Astrocyte (in vitro differentiated cells and primary cell): ENCODE results near the gene CBX7. TPM values are rescaled to one million over a fixed set of nuclear protein-coding genes. Genes with fewer than 3 reads are reported as not detected.
A peak's percentile ranks its signal among the peaks of the same experiment; 100 is the strongest.

Experiments
- DNase-seq: peaks from one replicate; pipeline ENCODE4 v3.0.0-alpha.2; 2010; ENCODE audit warnings: low read depth
- FAIRE-seq: peaks from 2 replicates; lab custom pipeline; 2011; peaks lifted over from hg19 to GRCh38; lab: Jason Lieb, UNC
- H2AFZ ChIP-seq: 2 replicates; pipeline ENCODE4 v1.6.0; 2012; ENCODE audit warnings: low read depth, low read length, inconsistent platforms
- H3K27ac ChIP-seq: 2 replicates; pipeline ENCODE4 v1.5.1; 2011; ENCODE audit warnings: low read depth, low read length, inconsistent platforms
- H3K27me3 ChIP-seq: 2 replicates; pipeline ENCODE4 v1.6.0; 2011; ENCODE audit warnings: low read length, inconsistent platforms; ENCODE audit not compliant: insufficient read depth
- H3K36me3 ChIP-seq: 2 replicates; pipeline ENCODE4 v1.5.1; 2011; ENCODE audit warnings: low read length, inconsistent platforms; ENCODE audit not compliant: insufficient read depth
- H3K4me1 ChIP-seq: 2 replicates; pipeline ENCODE4 v1.5.1; 2011; ENCODE audit warnings: low read length, inconsistent platforms; ENCODE audit not compliant: insufficient read depth
- H3K4me2 ChIP-seq: 2 replicates; pipeline ENCODE4 v1.6.0; 2012; ENCODE audit warnings: low read length, inconsistent platforms
- H3K4me3 ChIP-seq: 2 replicates; pipeline ENCODE4 v1.5.1; 2011; ENCODE audit warnings: low read depth, mild to moderate bottlenecking, low read length, inconsistent platforms; ENCODE audit not compliant: insufficient read depth
- H3K79me2 ChIP-seq: 2 replicates; pipeline ENCODE4 v1.6.0; 2012; ENCODE audit warnings: mild to moderate bottlenecking, low read length, inconsistent platforms; ENCODE audit not compliant: insufficient read depth
- H3K9ac ChIP-seq: 2 replicates; pipeline ENCODE4 v1.6.0; 2012; ENCODE audit warnings: mild to moderate bottlenecking, low read length, inconsistent platforms
- H3K9me3 ChIP-seq: 2 replicates; pipeline ENCODE4 v1.5.1; 2012; ENCODE audit warnings: low read depth, mild to moderate bottlenecking, low read length, inconsistent platforms; ENCODE audit not compliant: insufficient read depth
- H4K20me1 ChIP-seq: 2 replicates; pipeline ENCODE4 v1.6.0; 2012; ENCODE audit warnings: low read length, inconsistent platforms; ENCODE audit not compliant: insufficient read depth
- H3K27ac Mint-ChIP-seq: one replicate; pipeline ENCODE4 v1.8.0; 2021; ENCODE audit warnings: mild to moderate bottlenecking, mixed read lengths; ENCODE audit not compliant: unreplicated experiment
- H3K27me3 Mint-ChIP-seq: one replicate; pipeline ENCODE4 v1.8.0; 2021; ENCODE audit warnings: low read depth, mixed read lengths; ENCODE audit not compliant: unreplicated experiment
- H3K36me3 Mint-ChIP-seq: one replicate; pipeline ENCODE4 v1.8.0; 2021; ENCODE audit warnings: low read depth, mixed read lengths; ENCODE audit not compliant: unreplicated experiment
- H3K4me1 Mint-ChIP-seq: one replicate; pipeline ENCODE4 v1.8.0; 2021; ENCODE audit warnings: low read depth, mixed read lengths; ENCODE audit not compliant: unreplicated experiment
- H3K4me3 Mint-ChIP-seq: one replicate; pipeline ENCODE4 v1.8.0; 2021; ENCODE audit warnings: mild to moderate bottlenecking, moderate library complexity, mixed read lengths; ENCODE audit not compliant: unreplicated experiment
- H3K9me3 Mint-ChIP-seq: one replicate; pipeline ENCODE4 v1.8.0; 2021; ENCODE audit warnings: mild to moderate bottlenecking, mixed read lengths; ENCODE audit not compliant: unreplicated experiment
- CTCF ChIP-seq: IDR thresholded peaks from 2 replicates; pipeline ENCODE4 v1.5.1; 2011; ENCODE audit warnings: low read depth, mild to moderate bottlenecking, inconsistent platforms, low read length, moderate library complexity; ENCODE audit not compliant: insufficient read depth
- EZH2 ChIP-seq: IDR thresholded peaks from 2 replicates; pipeline ENCODE4 v1.6.1; 2012; ENCODE audit warnings: mild to moderate bottlenecking, low read length, inconsistent platforms; ENCODE audit not compliant: insufficient read depth
- total RNA-seq: library from RNA; stranded (reverse); gene quantifications from 2 replicates; pipeline ENCODE4 v1.2.1, GENCODE V29; 2021

The CBX7 gene
- total RNA-seq, 1 donor from 2014 or later: 1.2 TPM

- DNase-seq: no peak
- FAIRE-seq: no peak
- Histone ChIP-seq H3K27ac (no peak overlapping the region), H2AFZ (no peak overlapping the region), H3K9me3 (no peaks in the 10 kb centered on the region), H3K4me1 (peaks cover 6% of the 10 kb centered on the region), H3K4me2 (no peak overlapping the region), H4K20me1 (no peaks in the 10 kb centered on the region), H3K36me3 (no peaks in the 10 kb centered on the region), H3K9ac (no peak overlapping the region), H3K27me3 (peaks cover 4% of the 10 kb centered on the region), H3K4me3 (no peak overlapping the region), H3K79me2 (no peaks in the 10 kb centered on the region)
- H3K27me3 Mint-ChIP-seq: peaks cover 20% of the 10 kb centered on the region
- H3K4me3 Mint-ChIP-seq: no peak overlapping the region
- peak overlapping the region; percentile 19 for H3K27ac Mint-ChIP-seq
- peaks cover 17% of the 10 kb centered on the region for H3K4me1 Mint-ChIP-seq
- TF ChIP-seq EZH2 (no peak), CTCF (no peak)
- H3K36me3 Mint-ChIP-seq: peaks cover 1% of the 10 kb centered on the region
- H3K9me3 Mint-ChIP-seq: peaks cover 2% of the 10 kb centered on the region
These were observed 22.7 kb downstream of the CBX7 start for GRCh38 chr22:39129746-39130145.

DNA sequence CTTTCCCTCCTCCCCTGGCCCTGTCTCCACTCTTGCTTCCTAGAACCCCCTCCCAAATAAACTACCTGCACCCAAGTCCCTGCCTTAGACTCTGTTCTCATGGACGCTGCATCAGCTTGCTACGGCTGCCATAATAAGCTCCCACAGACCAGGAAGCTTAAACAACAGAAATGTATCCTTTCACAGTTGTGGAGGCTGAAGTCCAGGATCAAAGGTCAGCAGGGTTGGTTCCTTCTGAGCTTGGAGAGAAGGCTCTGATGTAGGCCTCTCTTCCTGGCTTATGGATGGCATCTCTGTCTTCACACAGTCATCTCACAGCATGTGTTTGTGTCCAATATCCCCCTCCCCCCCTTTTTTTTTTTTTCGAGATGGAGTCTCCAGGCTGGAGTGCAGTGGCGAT is 23.4 kb downstream of the CBX7 start:
- Histone ChIP-seq H3K27me3 (peaks cover 4% of the 10 kb centered on the region), H3K4me2 (no peak overlapping the region), H2AFZ (no peak overlapping the region), H3K4me3 (no peak overlapping the region), H3K27ac (no peak overlapping the region), H3K79me2 (no peaks in the 10 kb centered on the region), H3K36me3 (no peaks in the 10 kb centered on the region), H3K9me3 (no peaks in the 10 kb centered on the region), H3K4me1 (peaks cover 6% of the 10 kb centered on the region), H3K9ac (no peak overlapping the region), H4K20me1 (no peaks in the 10 kb centered on the region)
- no peak for TF ChIP-seq CTCF
- TF ChIP-seq EZH2: no peak
- Mint-ChIP-seq H3K27me3 (peaks cover 20% of the 10 kb centered on the region), H3K9me3 (peaks cover 2% of the 10 kb centered on the region), H3K4me1 (peaks cover 17% of the 10 kb centered on the region), H3K36me3 (peaks cover 1% of the 10 kb centered on the region), H3K27ac (no peak overlapping the region), H3K4me3 (no peak overlapping the region)
- FAIRE-seq (no peak), DNase-seq (no peak)

DNA sequence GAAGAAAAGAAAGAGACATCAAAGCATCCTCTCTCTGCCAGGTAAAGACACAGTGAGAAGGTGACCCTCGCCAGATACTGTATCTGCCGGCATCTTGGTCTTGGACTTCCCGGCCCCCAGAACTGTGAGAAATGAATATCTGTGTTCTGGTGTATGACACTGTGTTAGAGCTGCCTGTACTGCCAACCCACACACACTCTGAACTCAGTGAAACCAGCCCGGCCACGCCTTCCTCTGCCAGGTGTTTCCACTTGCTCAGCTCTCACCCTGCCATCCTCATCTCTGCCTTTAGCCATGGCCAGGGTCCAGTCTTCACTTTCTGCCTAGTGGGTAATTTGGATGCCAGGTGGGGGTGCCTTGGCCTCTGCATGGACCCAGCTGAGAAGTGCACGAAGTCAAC is 24.0 kb downstream of the CBX7 start:
- Histone ChIP-seq H3K79me2 (no peaks in the 10 kb centered on the region), H3K27me3 (peaks cover 4% of the 10 kb centered on the region), H3K4me2 (no peak overlapping the region), H3K36me3 (no peaks in the 10 kb centered on the region), H4K20me1 (no peaks in the 10 kb centered on the region), H3K4me1 (peaks cover 6% of the 10 kb centered on the region), H3K9me3 (no peaks in the 10 kb centered on the region), H3K9ac (no peak overlapping the region), H3K4me3 (no peak overlapping the region), H3K27ac (no peak overlapping the region), H2AFZ (no peak overlapping the region)
- no peak for TF ChIP-seq EZH2
- TF ChIP-seq CTCF: no peak
- H3K4me1 Mint-ChIP-seq: peaks cover 17% of the 10 kb centered on the region
- DNase-seq (no peak), FAIRE-seq (no peak)
- H3K27ac Mint-ChIP-seq: no peak overlapping the region
- peaks cover 2% of the 10 kb centered on the region for H3K9me3 Mint-ChIP-seq
- no peaks in the 10 kb centered on the region for H3K36me3 Mint-ChIP-seq
- no peak overlapping the region for H3K4me3 Mint-ChIP-seq
- H3K27me3 Mint-ChIP-seq: peaks cover 17% of the 10 kb centered on the region
